Activated T-cell treated with anti-CD3 and anti-CD28 coated beads, Interleukin-2, amount 50 U/mL, for 72 hours (primary cell): ENCODE results near the gene GKN1. TPM values are rescaled to one million over a fixed set of nuclear protein-coding genes. Genes with fewer than 3 reads are reported as not detected.
"Not testable (repeated sequence)": the region's sequence is repeated elsewhere in the genome, so short reads cannot be mapped to it uniquely, and the experiment has no call there.

ENCODE experiments used
- ATAC-seq, 2 donors: fragments of 150-1000 bp; cut with Tn5 transposase; replicated peaks in 1 of 2; 2 replicates each; pipeline ENCODE4 v1.10.0; 2021; ENCODE audit warnings: moderate library complexity in 2 of 2, mild to moderate bottlenecking in 1 of 2
- DNase-seq, 2 donors: peaks; one replicate each; pipeline ENCODE4 v3.0.0; 2021 to 2022; ENCODE audit warnings: mixed read lengths in 1 of 2
- H3K27ac Mint-ChIP-seq: one replicate; pipeline ENCODE4 v1.8.0; 2022; ENCODE audit warnings: mild to moderate bottlenecking, moderate library complexity, mixed read lengths
- H3K27me3 Mint-ChIP-seq: one replicate; pipeline ENCODE4 v1.8.0; 2022; ENCODE audit warnings: low read depth, mixed read lengths
- H3K36me3 Mint-ChIP-seq, 2 donors: one replicate each; pipeline ENCODE4 v1.8.0; 2022; ENCODE audit warnings: mixed read lengths in 2 of 2, mild to moderate bottlenecking in 1 of 2; ENCODE audit not compliant: insufficient read depth in 2 of 2
- H3K4me1 Mint-ChIP-seq: one replicate; pipeline ENCODE4 v1.8.0; 2022; ENCODE audit warnings: low read depth, mixed read lengths
- H3K4me3 Mint-ChIP-seq, 2 donors: one replicate each; pipeline ENCODE4 v1.8.0; 2022; ENCODE audit warnings: mild to moderate bottlenecking in 2 of 2, mixed read lengths in 2 of 2, moderate library complexity in 2 of 2
- H3K9me3 Mint-ChIP-seq, 2 donors: one replicate each; pipeline ENCODE4 v1.8.0; 2022; ENCODE audit warnings: mixed read lengths in 2 of 2
- total RNA-seq, 2 donors: library from RNA; stranded (reverse); gene quantifications; one replicate each; pipeline ENCODE4 v1.2.3, GENCODE V29; 2022

Gene GKN1
- total RNA-seq, 2 donors from 2014 or later, result not detected

DNA sequence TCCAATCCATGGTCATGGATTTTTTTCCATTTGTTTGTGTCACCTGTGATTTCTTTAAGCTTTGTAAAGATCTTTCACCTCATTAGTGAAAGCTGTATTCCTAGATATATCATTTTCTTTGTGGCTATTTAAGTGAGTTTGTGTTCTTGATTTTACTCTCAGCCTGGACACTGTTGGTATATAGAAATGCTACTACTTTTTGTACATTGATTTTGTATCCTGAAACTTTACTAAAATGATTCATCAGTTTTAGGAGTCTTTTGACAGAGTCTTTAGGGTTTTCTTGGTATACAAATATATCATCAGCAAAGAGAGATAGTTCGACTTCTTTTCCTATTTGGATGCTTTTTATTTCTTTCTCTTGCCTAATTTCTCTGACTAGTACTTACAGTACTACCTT is 34.1 kb upstream of the GKN1 start:
- H3K36me3 Mint-ChIP-seq, result peaks cover 0 to 5% of the 10 kb centered on the region in 2 donors
- peaks cover 8% of the 10 kb centered on the region for H3K4me1 Mint-ChIP-seq
- H3K27ac Mint-ChIP-seq, result peak overlapping the region; percentile 25
- ATAC-seq (peak; percentile 77 to 84), DNase-seq (no peak)
- peaks cover 0 to 8% of the 10 kb centered on the region in 2 donors for H3K9me3 Mint-ChIP-seq
- no peak overlapping the region for H3K4me3 Mint-ChIP-seq
- H3K27me3 Mint-ChIP-seq, result peaks cover 49% of the 10 kb centered on the region

DNA sequence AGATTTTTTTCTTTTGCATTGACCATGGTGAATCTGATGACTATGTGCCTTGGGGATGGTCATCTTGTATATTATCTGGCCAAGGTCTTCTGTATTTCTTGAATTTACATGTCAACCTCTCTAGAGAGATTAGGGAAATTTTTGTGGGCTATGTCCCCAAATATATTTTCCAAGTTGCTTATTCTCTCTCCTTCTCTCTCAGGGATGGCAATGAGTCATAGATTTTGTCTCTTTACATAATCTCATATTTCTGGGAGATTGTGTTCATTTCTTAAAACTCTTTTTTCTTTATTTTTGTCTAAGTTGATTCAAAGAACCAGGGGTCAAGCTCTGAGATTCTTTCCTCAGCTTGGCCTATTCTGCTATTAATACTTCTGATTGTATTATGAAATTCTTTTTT is 31.6 kb upstream of the GKN1 start:
- peaks cover 0 to 8% of the 10 kb centered on the region in 2 donors for H3K9me3 Mint-ChIP-seq
- no peak overlapping the region for H3K27ac Mint-ChIP-seq
- H3K4me1 Mint-ChIP-seq, result peaks cover 8% of the 10 kb centered on the region
- peaks cover 0 to 5% of the 10 kb centered on the region in 2 donors for H3K36me3 Mint-ChIP-seq
- H3K27me3 Mint-ChIP-seq, result peaks cover 50% of the 10 kb centered on the region
- H3K4me3 Mint-ChIP-seq, result no peak overlapping the region
- DNase-seq (no peak), ATAC-seq (no peak)

DNA sequence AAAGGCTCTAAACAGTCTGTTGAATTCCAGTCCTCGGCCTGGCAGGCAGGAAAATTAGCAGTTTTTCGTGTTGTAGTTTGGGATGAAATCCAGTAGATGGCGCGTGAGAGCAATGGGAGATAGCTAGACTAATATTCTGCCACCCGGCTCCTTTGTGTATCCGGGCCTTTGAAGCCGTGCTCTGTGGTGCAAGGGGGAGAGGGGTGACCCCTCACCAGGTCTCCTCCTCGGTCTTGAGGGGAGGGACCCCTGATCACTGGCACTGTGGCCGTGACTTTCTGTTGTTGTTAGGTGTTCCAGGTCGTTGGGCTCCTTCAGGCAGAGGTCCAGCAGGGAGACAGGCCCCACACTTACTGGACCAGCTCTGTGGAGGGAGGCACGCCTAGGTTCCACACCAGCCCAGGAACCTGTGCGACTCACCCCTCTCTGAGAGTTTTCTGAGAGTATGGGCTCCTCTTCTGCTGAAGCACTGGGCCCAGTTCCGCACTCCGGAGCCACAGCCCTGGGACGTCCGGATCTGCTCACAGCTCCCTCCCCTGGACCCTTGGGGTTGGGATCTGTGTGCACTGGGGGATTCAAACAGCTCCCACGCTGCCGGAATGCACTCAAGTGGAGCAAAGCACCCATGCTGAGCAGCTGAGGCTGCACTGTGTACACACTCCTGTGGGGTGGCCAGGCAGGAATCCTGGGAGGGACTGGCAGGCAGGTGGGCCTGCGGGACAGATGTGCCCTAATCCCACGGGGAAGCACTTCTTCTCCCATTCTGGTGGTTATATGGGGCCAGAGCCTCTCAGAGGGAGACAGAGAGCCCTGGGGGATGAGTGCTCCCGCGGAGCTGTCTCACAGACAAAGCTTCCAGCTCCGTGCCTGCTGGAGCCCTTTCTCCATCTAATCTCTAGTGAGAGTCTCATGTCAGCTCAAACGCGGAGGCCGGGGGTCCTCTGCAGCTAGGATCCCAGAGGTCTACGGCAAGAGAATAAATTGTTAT is 30.6 kb upstream of the GKN1 start:
- Mint-ChIP-seq H3K9me3 (peaks cover 0 to 7% of the 10 kb centered on the region in 2 donors), H3K4me3 (no peak overlapping the region), H3K27ac (no peak overlapping the region), H3K27me3 (peaks cover 47% of the 10 kb centered on the region), H3K36me3 (peaks cover 0 to 5% of the 10 kb centered on the region in 2 donors), H3K4me1 (peaks cover 8% of the 10 kb centered on the region)
- DNase-seq, result peak; percentile 50 to 55
- ATAC-seq, result peak; percentile 37 to 45

DNA sequence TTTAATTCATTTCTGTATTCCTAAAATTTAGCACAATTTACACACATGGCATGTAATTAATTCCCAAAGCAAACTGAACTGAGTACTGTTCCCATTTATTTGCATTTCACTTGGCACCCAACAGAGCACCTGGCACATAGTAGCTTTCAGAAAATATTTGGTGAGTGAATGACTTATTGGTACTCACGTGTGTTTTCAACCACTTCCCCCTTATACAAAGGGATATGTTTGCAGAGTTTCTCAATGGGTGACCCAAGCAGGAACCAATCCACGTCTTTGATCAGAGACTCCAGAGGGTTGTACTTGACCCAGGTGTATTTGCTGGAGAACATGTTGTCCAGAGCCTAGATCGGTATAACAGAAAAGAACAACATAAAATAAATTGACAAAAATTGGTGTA is 28.3 kb upstream of the GKN1 start:
- Mint-ChIP-seq H3K4me1 (peaks cover under 1% of the 10 kb centered on the region), H3K9me3 (no peaks in the 10 kb centered on the region), H3K36me3 (no peaks in the 10 kb centered on the region), H3K27me3 (peaks cover 45% of the 10 kb centered on the region), H3K27ac (no peak overlapping the region), H3K4me3 (no peak overlapping the region)
- ATAC-seq (no peak), DNase-seq (no peak)

DNA sequence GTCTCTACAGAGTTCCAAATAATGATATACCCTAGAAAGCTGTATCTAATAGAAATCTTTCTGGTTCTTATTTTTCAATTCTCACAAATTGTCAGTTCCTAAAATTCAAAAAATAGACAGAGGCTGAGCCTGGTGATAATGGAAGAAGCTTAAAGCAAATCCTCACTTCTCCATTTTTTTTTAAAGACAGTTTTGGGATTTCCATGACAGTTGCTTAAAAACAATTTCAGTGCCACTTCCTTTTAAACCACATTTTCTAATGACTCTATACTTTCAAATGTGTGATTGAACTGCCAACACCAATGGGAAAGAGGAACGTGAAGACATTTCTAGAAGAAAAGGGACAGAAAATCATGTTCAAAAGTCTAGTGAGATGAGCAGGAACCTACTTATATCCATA is 25.7 kb upstream of the GKN1 start:
- DNase-seq, result no peak
- H3K9me3 Mint-ChIP-seq, result no peaks in the 10 kb centered on the region
- H3K36me3 Mint-ChIP-seq, result no peaks in the 10 kb centered on the region
- no peak overlapping the region for H3K4me3 Mint-ChIP-seq
- no peak overlapping the region for H3K27ac Mint-ChIP-seq
- ATAC-seq, result no peak
- no peaks in the 10 kb centered on the region for H3K4me1 Mint-ChIP-seq
- H3K27me3 Mint-ChIP-seq, result peaks cover 28% of the 10 kb centered on the region

DNA sequence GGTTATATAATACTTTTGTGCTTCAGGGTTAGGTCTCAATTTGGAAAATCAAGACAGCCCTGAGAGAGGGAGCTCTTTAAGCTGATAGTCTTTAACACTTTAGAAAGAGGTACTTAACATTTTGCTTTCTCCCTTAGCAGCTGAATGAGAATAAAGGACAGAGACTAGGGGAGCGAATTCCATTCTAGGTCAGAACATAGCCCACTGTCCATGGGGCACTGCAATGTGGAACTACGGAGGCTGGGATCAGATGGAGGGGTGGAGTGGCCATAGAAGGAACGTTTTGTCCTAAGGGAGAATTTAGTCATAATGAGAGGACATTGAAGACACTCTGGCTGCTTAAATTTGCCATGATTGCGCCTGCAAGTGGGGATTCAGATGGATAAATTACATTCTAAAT is 22.5 kb upstream of the GKN1 start:
- no peak overlapping the region for H3K27ac Mint-ChIP-seq
- H3K4me3 Mint-ChIP-seq, result no peak overlapping the region
- peaks cover 18% of the 10 kb centered on the region for H3K27me3 Mint-ChIP-seq
- peaks cover 0 to 3% of the 10 kb centered on the region in 2 donors for H3K9me3 Mint-ChIP-seq
- ATAC-seq, result no peak
- no peak for DNase-seq
- no peaks in the 10 kb centered on the region for H3K36me3 Mint-ChIP-seq
- H3K4me1 Mint-ChIP-seq, result no peaks in the 10 kb centered on the region

DNA sequence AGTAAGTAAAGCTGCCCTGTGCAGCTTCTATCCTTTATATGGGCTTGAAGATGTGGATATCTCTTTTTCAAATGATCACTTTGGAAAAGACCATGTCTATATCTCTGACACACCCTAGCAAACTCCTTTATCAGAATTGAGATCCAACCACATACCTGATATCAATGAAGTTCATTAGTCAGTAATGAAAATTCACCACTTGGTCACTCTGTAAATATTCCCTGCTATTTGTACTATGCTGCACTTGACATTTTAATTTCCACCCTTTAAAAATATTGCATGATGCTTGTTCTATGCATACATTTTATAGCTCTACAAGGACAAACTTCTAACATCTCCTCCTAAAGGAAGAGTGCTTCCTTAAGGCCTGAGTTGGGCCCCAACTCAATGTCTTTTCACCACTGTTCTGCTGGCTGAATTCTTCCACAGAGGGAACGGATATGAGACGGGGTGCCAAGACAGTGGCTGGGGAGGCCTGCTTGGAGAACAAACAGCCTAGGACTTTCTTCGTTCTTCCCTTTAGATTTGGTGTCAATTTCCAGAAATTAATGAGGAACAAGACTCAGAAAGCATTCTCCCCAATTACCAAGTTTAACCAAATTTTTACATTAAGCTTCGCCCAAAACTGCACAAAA is 21.4 kb upstream of the GKN1 start, which contains the start of gene GKN2:
GKN2 (minus strand) TSS at position 7 of the 635 bp plus-strand sequence. CDS start 32 bp downstream, outside the sequence.
- H3K4me1 Mint-ChIP-seq, result no peaks in the 10 kb centered on the region
- no peak within 1 kb of the TSS for H3K4me3 Mint-ChIP-seq
- H3K9me3 Mint-ChIP-seq, result peaks cover 0 to 3% of the 10 kb centered on the region in 2 donors
- DNase-seq (no peak), ATAC-seq (no peak)
- H3K27ac Mint-ChIP-seq, result no peak within 1 kb of the TSS
- H3K36me3 Mint-ChIP-seq, result no peaks in the 10 kb centered on the region
- H3K27me3 Mint-ChIP-seq, result peaks cover 18% of the 10 kb centered on the region

DNA sequence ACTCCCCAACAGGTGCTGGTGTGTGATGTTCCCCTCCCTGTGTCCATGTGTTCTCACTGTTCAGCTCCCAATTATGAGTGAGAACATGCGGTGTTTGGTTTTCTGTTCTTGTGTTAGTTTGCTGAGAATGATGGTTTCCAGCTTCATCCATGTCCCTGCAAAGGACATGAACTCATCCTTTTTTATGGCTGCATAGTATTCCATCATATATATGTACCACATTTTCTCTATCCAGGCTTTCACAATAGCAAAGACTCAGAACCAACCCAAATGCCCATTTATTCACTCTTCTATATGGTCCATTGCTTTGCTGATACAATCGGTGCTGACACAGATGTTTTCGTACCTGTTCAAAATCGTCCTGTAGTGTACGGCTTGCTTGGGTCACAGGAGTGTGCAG is 19.0 kb upstream of the GKN1 start:
- H3K27me3 Mint-ChIP-seq, result peaks cover 12% of the 10 kb centered on the region
- H3K9me3 Mint-ChIP-seq, DNase-seq, H3K4me3 Mint-ChIP-seq, H3K36me3 Mint-ChIP-seq, H3K27ac Mint-ChIP-seq, ATAC-seq, H3K4me1 Mint-ChIP-seq: not testable (repeated sequence)

DNA sequence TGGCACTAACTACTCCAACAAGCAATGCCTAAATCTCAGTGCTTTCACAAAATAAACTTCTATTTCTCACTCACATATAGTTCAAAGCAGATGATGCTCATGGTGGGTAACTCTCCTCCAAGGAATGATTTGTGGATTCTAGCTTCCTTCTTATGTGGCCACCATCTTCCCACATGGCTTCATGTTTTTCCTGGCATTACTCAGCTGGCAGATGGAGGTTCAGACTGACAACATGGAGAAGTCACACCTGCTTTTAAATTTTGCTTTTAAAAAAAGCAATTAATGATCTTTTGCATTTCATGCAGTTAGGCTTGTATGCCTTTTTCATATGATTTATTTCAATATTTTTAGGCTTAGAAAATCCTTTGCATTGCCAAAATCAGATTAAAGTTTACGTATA is 15.4 kb upstream of the GKN1 start:
- no peak for ATAC-seq
- no peak for DNase-seq
- H3K4me3 Mint-ChIP-seq, result no peak overlapping the region
- no peak overlapping the region for H3K27ac Mint-ChIP-seq
- H3K9me3 Mint-ChIP-seq, result peaks cover 0 to 3% of the 10 kb centered on the region in 2 donors
- H3K36me3 Mint-ChIP-seq, result no peaks in the 10 kb centered on the region
- no peaks in the 10 kb centered on the region for H3K4me1 Mint-ChIP-seq
- H3K27me3 Mint-ChIP-seq, result peaks cover 13% of the 10 kb centered on the region

DNA sequence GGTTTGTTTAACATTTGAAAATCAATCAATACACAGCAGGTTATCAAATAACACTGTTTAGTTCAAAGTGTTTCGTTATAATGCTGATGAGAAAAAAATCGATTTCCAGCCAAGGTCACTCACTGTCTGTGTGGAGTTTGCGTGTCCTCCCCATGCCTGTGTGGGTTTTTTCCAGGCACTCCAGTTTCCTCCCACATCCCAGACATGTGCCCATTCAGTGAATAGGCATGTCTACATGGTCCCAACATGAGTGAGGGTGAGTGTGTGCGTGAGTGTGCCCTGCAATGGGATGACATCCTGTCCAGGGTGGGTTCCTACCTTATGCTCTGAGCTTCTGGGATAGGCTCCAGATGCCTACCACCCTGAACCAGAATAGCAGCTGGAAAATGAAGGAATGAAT is 13.1 kb upstream of the GKN1 start:
- H3K27ac Mint-ChIP-seq, result no peak overlapping the region
- no peak overlapping the region for H3K4me3 Mint-ChIP-seq
- no peaks in the 10 kb centered on the region for H3K36me3 Mint-ChIP-seq
- H3K27me3 Mint-ChIP-seq, result peaks cover 18% of the 10 kb centered on the region
- DNase-seq, result no peak
- ATAC-seq, result no peak
- no peaks in the 10 kb centered on the region for H3K9me3 Mint-ChIP-seq
- H3K4me1 Mint-ChIP-seq, result no peaks in the 10 kb centered on the region

DNA sequence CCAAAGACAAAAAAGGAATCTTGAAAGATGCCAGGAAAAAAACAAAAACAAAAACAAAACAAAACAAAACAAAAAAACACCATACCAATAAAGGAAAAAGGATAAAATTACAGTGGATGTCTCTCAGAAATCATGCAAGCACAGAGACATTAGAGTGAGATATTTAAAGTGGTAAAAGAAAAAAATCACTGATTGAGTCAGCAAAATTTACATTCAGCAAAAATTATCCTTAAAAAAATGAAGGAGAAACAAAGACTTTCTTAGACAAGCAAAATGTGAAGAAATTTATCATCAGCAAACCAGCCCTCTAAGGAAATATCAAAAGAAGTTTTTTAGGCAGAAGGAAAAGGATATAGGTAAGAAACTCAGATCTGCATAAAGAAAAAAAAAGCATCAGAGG is 10.2 kb upstream of the GKN1 start:
- DNase-seq (no peak), ATAC-seq (no peak)
- peaks cover 26% of the 10 kb centered on the region for H3K27me3 Mint-ChIP-seq
- no peak overlapping the region for H3K4me3 Mint-ChIP-seq
- H3K36me3 Mint-ChIP-seq, result no peaks in the 10 kb centered on the region
- no peaks in the 10 kb centered on the region for H3K4me1 Mint-ChIP-seq
- H3K27ac Mint-ChIP-seq, result no peak overlapping the region
- H3K9me3 Mint-ChIP-seq, result no peaks in the 10 kb centered on the region

DNA sequence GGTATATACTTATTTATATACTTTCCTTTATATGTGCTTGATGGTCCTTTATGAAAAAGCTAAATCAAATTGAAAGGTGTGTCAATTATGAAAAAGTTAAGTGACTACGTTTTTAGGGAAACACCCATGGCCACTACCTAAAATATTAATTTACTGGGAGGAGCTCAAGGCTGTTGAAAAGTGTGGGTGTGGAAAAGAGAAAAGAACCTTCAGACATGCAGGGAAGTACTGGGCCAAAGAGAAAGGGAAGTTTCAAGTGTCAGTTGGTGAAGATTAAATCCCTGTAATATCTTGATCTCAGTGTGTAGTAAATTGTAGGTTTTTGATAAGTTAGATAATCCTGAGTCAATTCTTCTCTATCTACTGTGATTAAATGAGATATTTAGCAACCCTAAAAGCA is 6.2 kb upstream of the GKN1 start:
- no peaks in the 10 kb centered on the region for H3K36me3 Mint-ChIP-seq
- no peaks in the 10 kb centered on the region for H3K4me1 Mint-ChIP-seq
- ATAC-seq, result no peak
- no peak overlapping the region for H3K27ac Mint-ChIP-seq
- no peak for DNase-seq
- no peaks in the 10 kb centered on the region for H3K9me3 Mint-ChIP-seq
- H3K4me3 Mint-ChIP-seq, result no peak overlapping the region
- H3K27me3 Mint-ChIP-seq, result peaks cover 26% of the 10 kb centered on the region

DNA sequence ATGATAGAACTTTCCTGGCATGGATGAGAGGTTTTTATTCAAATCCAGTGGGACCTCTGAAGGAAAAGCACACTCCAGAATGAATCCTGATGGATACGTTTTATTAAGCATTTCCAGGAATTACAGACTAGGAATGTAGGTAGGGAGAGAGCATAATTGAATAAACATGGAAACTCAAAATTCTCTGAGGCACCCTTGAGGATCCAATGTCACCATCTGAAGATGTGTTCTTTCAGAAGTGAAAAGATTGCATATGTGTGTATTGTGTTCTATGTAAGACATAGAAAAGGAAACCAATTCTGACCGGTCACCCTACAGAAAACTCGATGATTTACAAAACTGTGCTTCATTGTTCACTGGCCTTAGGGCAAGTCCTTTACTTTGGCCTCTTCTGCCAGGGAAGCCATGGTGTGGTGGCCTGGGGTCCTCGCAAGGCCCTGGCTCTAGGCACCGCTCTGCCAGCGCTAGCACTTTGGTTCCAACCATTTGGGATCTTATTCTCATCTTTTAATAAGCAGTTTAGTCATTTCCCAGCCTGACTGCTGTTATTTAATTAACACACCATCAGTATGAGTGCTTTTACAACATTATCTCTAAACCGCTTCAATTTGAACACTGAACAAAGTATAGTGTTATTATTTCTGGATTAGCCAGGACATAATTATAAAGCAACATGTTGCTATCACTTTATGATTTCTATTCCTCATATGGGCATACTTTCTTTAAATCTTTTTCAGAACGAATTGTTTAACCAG is 4.5 kb upstream of the GKN1 start:
- Mint-ChIP-seq H3K27ac (no peak overlapping the region), H3K4me1 (no peaks in the 10 kb centered on the region), H3K36me3 (no peaks in the 10 kb centered on the region), H3K27me3 (peaks cover 16% of the 10 kb centered on the region), H3K9me3 (no peaks in the 10 kb centered on the region), H3K4me3 (no peak overlapping the region)
- DNase-seq, result no peak
- no peak for ATAC-seq
